GM18511 (cell line): Measurements from ENCODE around the gene PDE7B.

Experiments
- ATAC-seq: cut with Tn5 transposase; IDR thresholded peaks from one replicate; pipeline ENCODE4 v1.9.1; 2021; ENCODE audit warnings: mild to moderate bottlenecking, moderate library complexity; ENCODE audit not compliant: unreplicated experiment

The PDE7B gene

GRCh38 chr6:135922746-135923145 lies 71.2 kb downstream of the PDE7B start:
- no peak for ATAC-seq

- ATAC-seq = no peak
These were observed 81.2 kb downstream of the PDE7B start for GRCh38 chr6:135932651-135933050.

GRCh38 chr6:135935941-135936601 lies 84.6 kb downstream of the PDE7B start:
- no peak for ATAC-seq

GRCh38 chr6:135936606-135937005 lies 85.1 kb downstream of the PDE7B start:
- ATAC-seq = no peak

- no peak for ATAC-seq
These were observed 85.6 kb downstream of the PDE7B start for GRCh38 chr6:135937106-135937505.

- no peak for ATAC-seq
These were observed 87.2 kb downstream of the PDE7B start for GRCh38 chr6:135938576-135939207.

- no peak for ATAC-seq
These were observed 87.7 kb downstream of the PDE7B start for GRCh38 chr6:135939208-135939591.

GRCh38 chr6:135940616-135941167 lies 89.2 kb downstream of the PDE7B start:
- ATAC-seq = no peak

GRCh38 chr6:135941275-135942025 lies 89.9 kb downstream of the PDE7B start:
- ATAC-seq = no peak

GRCh38 chr6:135944120-135944519 lies 92.6 kb downstream of the PDE7B start:
- ATAC-seq = no peak

- ATAC-seq = no peak
These were observed 95.2 kb downstream of the PDE7B start for GRCh38 chr6:135946674-135947073.

GRCh38 chr6:135950669-135951068 lies 99.2 kb downstream of the PDE7B start:
- ATAC-seq = no peak

- ATAC-seq = no peak
These were observed 99.7 kb downstream of the PDE7B start for GRCh38 chr6:135951169-135951568.

- ATAC-seq = no peak
These were observed 102.3 kb downstream of the PDE7B start for GRCh38 chr6:135953818-135954217.

GRCh38 chr6:135955099-135955498 lies 103.6 kb downstream of the PDE7B start:
- no peak for ATAC-seq

- no peak for ATAC-seq
These were observed 111.2 kb downstream of the PDE7B start for GRCh38 chr6:135962731-135963130.

- ATAC-seq = no peak
These were observed 119.2 kb downstream of the PDE7B start for GRCh38 chr6:135970750-135971149.

GRCh38 chr6:135971351-135971750 lies 119.8 kb downstream of the PDE7B start:
- ATAC-seq = no peak

GRCh38 chr6:135972150-135972549 lies 120.6 kb downstream of the PDE7B start:
- no peak for ATAC-seq

- ATAC-seq = no peak
These were observed 121.1 kb downstream of the PDE7B start for GRCh38 chr6:135972586-135972985.

- no peak for ATAC-seq
These were observed 122.9 kb downstream of the PDE7B start for GRCh38 chr6:135974426-135974825.

GRCh38 chr6:135976585-135976984 lies 125.1 kb downstream of the PDE7B start:
- ATAC-seq = no peak
